Measurements from ENCODE around the gene RAD51.

RAD51 gene

DNA sequence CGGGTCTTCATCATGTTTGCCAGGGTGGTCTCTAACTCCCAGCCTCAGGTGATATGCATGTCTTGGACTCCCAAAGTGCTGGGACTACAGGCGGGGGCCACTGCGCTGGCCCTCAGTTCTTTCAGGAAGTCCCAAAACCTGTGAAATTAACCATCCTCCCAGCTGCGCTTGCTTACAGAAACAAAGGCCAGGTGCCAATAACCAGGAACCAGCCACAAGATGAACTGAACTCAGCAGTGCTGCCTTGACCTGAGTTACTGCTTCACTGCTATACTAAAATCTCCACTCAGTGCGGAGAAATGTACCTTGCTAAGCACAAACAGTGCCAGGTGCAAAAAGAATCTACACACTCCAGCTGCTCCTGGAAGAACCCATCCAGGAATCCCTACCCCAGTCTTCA, 65.0 kb downstream of the RAD51 start:
- peaks cover 16% of the 10 kb centered on the region for H3K79me2 ChIP-seq (ENCODE audit: insufficient read depth, low read length)
- no peaks in the 10 kb centered on the region for H4K20me1 ChIP-seq (ENCODE audit: insufficient read depth, low read length, poor library complexity, severe bottlenecking)
- H3K9me3 ChIP-seq (ENCODE audit: insufficient read depth, low read depth, low read length): no peaks in the 10 kb centered on the region
- H3K9me2 ChIP-seq (replicated peaks; ENCODE audit: low read depth, low read length): no peaks in the 10 kb centered on the region
- no peak overlapping the region for H3K4me2 ChIP-seq (ENCODE audit: low read depth, low read length, poor library complexity, severe bottlenecking)
- H3F3A ChIP-seq (ENCODE audit: low read depth): peaks cover 6% of the 10 kb centered on the region; the same call in 1 of the 2 replicates
- H3K4me3 ChIP-seq (ENCODE audit: low read length, poor library complexity, severe bottlenecking): no peak overlapping the region
- no peak for TF ChIP-seq EZH2phosphoT487 (IDR thresholded peaks at IDR 0.05; ENCODE audit: borderline replicate concordance)
- TF ChIP-seq, protein P1, sequence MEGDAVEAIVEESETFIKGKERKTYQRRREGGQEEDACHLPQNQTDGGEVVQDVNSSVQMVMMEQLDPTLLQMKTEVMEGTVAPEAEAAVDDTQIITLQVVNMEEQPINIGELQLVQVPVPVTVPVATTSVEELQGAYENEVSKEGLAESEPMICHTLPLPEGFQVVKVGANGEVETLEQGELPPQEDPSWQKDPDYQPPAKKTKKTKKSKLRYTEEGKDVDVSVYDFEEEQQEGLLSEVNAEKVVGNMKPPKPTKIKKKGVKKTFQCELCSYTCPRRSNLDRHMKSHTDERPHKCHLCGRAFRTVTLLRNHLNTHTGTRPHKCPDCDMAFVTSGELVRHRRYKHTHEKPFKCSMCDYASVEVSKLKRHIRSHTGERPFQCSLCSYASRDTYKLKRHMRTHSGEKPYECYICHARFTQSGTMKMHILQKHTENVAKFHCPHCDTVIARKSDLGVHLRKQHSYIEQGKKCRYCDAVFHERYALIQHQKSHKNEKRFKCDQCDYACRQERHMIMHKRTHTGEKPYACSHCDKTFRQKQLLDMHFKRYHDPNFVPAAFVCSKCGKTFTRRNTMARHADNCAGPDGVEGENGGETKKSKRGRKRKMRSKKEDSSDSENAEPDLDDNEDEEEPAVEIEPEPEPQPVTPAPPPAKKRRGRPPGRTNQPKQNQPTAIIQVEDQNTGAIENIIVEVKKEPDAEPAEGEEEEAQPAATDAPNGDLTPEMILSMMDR (conservative IDR thresholded peaks at IDR 0.05; ENCODE audit: low read length): no peak
- no peak overlapping the region for H3K9ac ChIP-seq (ENCODE audit: low read depth, low read length, poor library complexity, severe bottlenecking)
- H3K4me1 ChIP-seq (ENCODE audit: insufficient read depth, low read length, poor library complexity, severe bottlenecking): peaks cover 30% of the 10 kb centered on the region
- H2AFZ ChIP-seq (ENCODE audit: low read length): no peak overlapping the region
- no peaks in the 10 kb centered on the region for H3K36me3 ChIP-seq (ENCODE audit: insufficient read depth, low read length)
- no peaks in the 10 kb centered on the region for H3K27me3 ChIP-seq (ENCODE audit: insufficient read depth, low read length, poor library complexity, severe bottlenecking)

DNA sequence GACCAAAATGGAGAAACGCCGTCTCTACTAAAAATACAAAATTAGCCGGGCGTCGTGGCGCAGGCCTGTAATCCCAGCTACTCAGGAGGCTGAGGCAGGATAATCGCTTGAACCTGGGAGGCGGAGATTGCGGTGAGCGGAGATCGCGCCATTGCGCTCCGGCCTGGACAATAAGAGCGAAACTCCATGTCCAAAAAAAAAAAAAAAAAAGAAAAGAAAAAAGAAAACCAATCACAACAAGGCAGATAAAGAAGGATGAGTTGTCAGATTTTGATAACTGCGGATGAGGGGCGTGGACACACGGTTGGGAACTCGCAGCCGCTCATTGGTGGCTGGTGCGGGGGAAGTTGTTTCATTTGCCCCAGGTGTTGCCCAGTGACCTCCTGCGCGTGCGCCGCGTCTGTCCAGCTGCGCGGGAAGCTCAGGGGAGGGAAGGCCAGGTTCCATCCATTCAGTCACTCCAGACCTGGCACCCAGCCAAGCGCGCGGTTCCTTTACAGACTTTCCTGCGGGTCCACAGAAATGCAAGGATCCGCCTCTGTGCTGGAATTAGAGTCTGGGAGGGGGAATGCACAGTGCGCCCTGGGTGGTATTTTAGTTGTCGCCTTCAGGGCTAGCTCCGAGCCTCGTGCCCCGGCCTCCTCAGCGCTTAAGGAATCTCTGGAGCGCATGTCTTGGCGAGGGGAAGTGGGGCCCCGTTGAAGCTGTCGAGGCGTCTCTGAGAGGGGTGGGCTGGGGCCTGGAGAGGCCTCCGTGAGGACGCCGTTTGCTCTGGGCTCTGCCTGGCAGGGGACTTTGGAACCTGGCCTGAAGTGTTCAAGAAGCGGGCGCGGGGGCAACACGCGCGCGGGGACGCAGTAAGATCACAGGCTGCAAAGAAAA, 68.2 kb downstream of the RAD51 start:
- Histone ChIP-seq H3K9me2 (replicated peaks; ENCODE audit: low read depth, low read length) (no peaks in the 10 kb centered on the region), H3K4me1 (ENCODE audit: insufficient read depth, low read length, poor library complexity, severe bottlenecking) (peaks cover 39% of the 10 kb centered on the region), H3K4me3 (ENCODE audit: low read length, poor library complexity, severe bottlenecking) (peak overlapping the region; percentile 98), H2AFZ (ENCODE audit: low read length) (peak overlapping the region; percentile 78), H3K36me3 (ENCODE audit: insufficient read depth, low read length) (no peaks in the 10 kb centered on the region; the same call in 1 of the 2 replicates), H3K4me2 (ENCODE audit: low read depth, low read length, poor library complexity, severe bottlenecking) (peak overlapping the region; percentile 95), H3K9ac (ENCODE audit: low read depth, low read length, poor library complexity, severe bottlenecking) (peak overlapping the region; percentile 84), H3F3A (ENCODE audit: low read depth) (peaks cover 3% of the 10 kb centered on the region; the same call in 1 of the 2 replicates), H3K27me3 (ENCODE audit: insufficient read depth, low read length, poor library complexity, severe bottlenecking) (no peaks in the 10 kb centered on the region), H4K20me1 (ENCODE audit: insufficient read depth, low read length, poor library complexity, severe bottlenecking) (peaks cover 7% of the 10 kb centered on the region), H3K79me2 (ENCODE audit: insufficient read depth, low read length) (peaks cover 47% of the 10 kb centered on the region), H3K9me3 (ENCODE audit: insufficient read depth, low read depth, low read length) (no peaks in the 10 kb centered on the region)
- TF ChIP-seq, protein P1 (conservative IDR thresholded peaks at IDR 0.05; ENCODE audit: low read length): no peak
- TF ChIP-seq EZH2phosphoT487 (IDR thresholded peaks at IDR 0.05; ENCODE audit: borderline replicate concordance): no peak

DNA sequence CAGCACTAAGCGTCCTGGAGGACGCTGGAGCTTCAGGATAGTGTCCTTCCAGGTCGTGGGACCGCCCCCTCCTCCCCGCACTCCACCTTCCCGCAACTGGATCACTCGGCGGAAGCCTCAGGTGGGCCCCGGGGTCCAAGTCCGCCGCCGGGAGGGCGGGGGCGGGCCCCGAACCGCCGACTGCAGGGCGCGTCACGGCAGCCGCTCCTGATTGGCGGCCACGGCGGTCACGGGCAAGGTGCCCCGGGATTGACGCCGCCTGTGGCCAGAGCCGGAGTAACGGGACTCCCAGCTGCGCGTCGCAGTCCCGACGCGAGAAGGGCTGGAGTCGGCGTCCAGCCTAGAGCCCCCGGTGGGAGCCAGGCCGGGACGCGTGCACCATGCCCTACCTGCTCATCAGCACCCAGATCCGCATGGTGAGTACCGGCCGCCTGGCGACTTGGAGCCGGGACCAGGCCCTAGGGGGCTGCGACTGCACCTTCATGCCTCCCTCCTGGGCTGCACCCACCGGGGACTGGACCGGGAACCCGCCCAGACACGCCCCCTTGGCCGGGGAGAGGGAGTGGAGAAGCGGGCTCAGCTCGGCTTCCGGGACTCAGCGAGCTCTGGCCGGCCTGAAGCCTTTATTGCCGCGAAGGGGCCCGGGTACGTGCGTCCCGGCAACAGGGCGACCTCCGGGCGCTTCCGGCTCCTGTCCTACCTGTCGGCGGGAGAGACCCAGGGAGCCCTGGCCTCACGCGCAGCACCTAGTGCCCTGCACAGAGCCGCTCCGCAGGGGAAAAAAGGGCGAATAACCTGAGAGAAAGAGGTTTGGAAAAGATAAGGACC, 69.0 kb downstream of the RAD51 start, which contains the start of gene GCHFR:
TSS of gene GCHFR (plus strand) at position 268 of the 828 bp plus-strand sequence. CDS start at position 381, 113 bp downstream.
- TF ChIP-seq, protein P1 (conservative IDR thresholded peaks at IDR 0.05; ENCODE audit: low read length): peak; percentile 43
- TF ChIP-seq EZH2phosphoT487 (IDR thresholded peaks at IDR 0.05; ENCODE audit: borderline replicate concordance): no peak
- no peaks in the 10 kb centered on the region for H3K27me3 ChIP-seq (ENCODE audit: insufficient read depth, low read length, poor library complexity, severe bottlenecking)
- peak within 1 kb of the TSS; percentile 98 for H3K4me3 ChIP-seq (ENCODE audit: low read length, poor library complexity, severe bottlenecking)
- peaks cover 4% of the 10 kb centered on the region; the same call in 1 of the 2 replicates for H3F3A ChIP-seq (ENCODE audit: low read depth)
- peak within 1 kb of the TSS; percentile 95 for H3K4me2 ChIP-seq (ENCODE audit: low read depth, low read length, poor library complexity, severe bottlenecking)
- no peaks in the 10 kb centered on the region for H3K9me2 ChIP-seq (replicated peaks; ENCODE audit: low read depth, low read length)
- peaks cover 7% of the 10 kb centered on the region for H4K20me1 ChIP-seq (ENCODE audit: insufficient read depth, low read length, poor library complexity, severe bottlenecking)
- H3K79me2 ChIP-seq (ENCODE audit: insufficient read depth, low read length): peaks cover 51% of the 10 kb centered on the region
- no peaks in the 10 kb centered on the region; the same call in 1 of the 2 replicates for H3K36me3 ChIP-seq (ENCODE audit: insufficient read depth, low read length)
- peak within 1 kb of the TSS; percentile 78 for H2AFZ ChIP-seq (ENCODE audit: low read length)
- peaks cover 48% of the 10 kb centered on the region for H3K4me1 ChIP-seq (ENCODE audit: insufficient read depth, low read length, poor library complexity, severe bottlenecking)
- peak within 1 kb of the TSS; percentile 84 for H3K9ac ChIP-seq (ENCODE audit: low read depth, low read length, poor library complexity, severe bottlenecking)
- H3K9me3 ChIP-seq (ENCODE audit: insufficient read depth, low read depth, low read length): no peaks in the 10 kb centered on the region

All from Loucy (cell line).